Measurements from ENCODE around the gene MBD3L3.

DNA sequence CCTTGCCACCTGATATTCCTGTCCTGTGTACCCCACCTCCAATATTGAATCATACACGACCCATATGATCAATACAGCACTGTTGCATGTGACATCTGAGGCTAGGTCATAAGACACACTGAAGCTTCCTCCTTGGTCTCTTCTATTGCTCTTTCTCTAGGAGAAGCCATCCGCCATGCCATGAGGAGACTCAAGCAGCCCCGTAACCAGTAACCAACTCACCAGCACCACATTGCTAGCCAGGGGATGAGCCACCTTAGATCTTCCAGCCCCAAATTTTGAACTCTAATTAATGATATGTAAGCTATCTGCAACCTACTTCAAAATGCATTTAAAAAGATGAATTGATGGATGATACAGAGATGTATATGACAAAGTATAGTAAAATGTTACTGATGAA lies 39.6 kb upstream of the MBD3L3 start:
- TF ChIP-seq TAF1 (IDR thresholded peaks at IDR 0.05; ENCODE audit: borderline replicate concordance, insufficient read depth, low read length) (no peak), POLR2AphosphoS5 (IDR thresholded peaks at IDR 0.05; ENCODE audit: low read depth, low read length) (no peak), SIN3A (IDR thresholded peaks at IDR 0.05; ENCODE audit: borderline replicate concordance, insufficient read depth, low read length) (no peak)
- TF ChIP-seq, protein P1, sequence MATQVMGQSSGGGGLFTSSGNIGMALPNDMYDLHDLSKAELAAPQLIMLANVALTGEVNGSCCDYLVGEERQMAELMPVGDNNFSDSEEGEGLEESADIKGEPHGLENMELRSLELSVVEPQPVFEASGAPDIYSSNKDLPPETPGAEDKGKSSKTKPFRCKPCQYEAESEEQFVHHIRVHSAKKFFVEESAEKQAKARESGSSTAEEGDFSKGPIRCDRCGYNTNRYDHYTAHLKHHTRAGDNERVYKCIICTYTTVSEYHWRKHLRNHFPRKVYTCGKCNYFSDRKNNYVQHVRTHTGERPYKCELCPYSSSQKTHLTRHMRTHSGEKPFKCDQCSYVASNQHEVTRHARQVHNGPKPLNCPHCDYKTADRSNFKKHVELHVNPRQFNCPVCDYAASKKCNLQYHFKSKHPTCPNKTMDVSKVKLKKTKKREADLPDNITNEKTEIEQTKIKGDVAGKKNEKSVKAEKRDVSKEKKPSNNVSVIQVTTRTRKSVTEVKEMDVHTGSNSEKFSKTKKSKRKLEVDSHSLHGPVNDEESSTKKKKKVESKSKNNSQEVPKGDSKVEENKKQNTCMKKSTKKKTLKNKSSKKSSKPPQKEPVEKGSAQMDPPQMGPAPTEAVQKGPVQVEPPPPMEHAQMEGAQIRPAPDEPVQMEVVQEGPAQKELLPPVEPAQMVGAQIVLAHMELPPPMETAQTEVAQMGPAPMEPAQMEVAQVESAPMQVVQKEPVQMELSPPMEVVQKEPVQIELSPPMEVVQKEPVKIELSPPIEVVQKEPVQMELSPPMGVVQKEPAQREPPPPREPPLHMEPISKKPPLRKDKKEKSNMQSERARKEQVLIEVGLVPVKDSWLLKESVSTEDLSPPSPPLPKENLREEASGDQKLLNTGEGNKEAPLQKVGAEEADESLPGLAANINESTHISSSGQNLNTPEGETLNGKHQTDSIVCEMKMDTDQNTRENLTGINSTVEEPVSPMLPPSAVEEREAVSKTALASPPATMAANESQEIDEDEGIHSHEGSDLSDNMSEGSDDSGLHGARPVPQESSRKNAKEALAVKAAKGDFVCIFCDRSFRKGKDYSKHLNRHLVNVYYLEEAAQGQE (IDR thresholded peaks at IDR 0.05; ENCODE audit: insufficient read depth in 1 of 2, low read depth in 2 of 2, low read length in 2 of 2): no peak
